Calu3 (cell line): ENCODE measurements around the gene C10orf143. TPM values are rescaled to one million over a fixed set of nuclear protein-coding genes. Genes with fewer than 3 reads are reported as not detected.

ENCODE experiments used
- BruUV-seq: library from RNA; stranded (reverse); fragments of 400-500 nt; replicated peaks from 2 replicates; lab custom pipeline; 2021; lab: Mats Ljungman, UMichigan
- CTCF ChIA-PET: fragments of 300-600 bp; sonication (Branson Sonifier 250); formaldehyde crosslinking; loops from one replicate; lab custom pipeline; 2022; ENCODE audit warnings: antibody characterized with exemption; lab: Charles Lee
- DNase-seq: peaks from one replicate; pipeline ENCODE4 v3.0.0; 2022
- H3K27ac Mint-ChIP-seq: one replicate; pipeline ENCODE4 v1.8.0; 2022; ENCODE audit warnings: mixed read lengths; ENCODE audit not compliant: unreplicated experiment
- H3K27me3 Mint-ChIP-seq: one replicate; pipeline ENCODE4 v1.8.0; 2022; ENCODE audit warnings: mixed read lengths; ENCODE audit not compliant: unreplicated experiment
- H3K36me3 Mint-ChIP-seq: one replicate; pipeline ENCODE4 v1.8.0; 2022; ENCODE audit warnings: mild to moderate bottlenecking, moderate library complexity, mixed read lengths; ENCODE audit not compliant: insufficient read depth, unreplicated experiment
- H3K4me1 Mint-ChIP-seq: one replicate; pipeline ENCODE4 v1.8.0; 2022; ENCODE audit warnings: mild to moderate bottlenecking, low read depth, mixed read lengths; ENCODE audit not compliant: unreplicated experiment
- H3K4me3 Mint-ChIP-seq: one replicate; pipeline ENCODE4 v1.8.0; 2022; ENCODE audit warnings: mild to moderate bottlenecking, low read depth, moderate library complexity, mixed read lengths; ENCODE audit not compliant: unreplicated experiment
- H3K9me3 Mint-ChIP-seq: one replicate; pipeline ENCODE4 v1.8.0; 2022; ENCODE audit warnings: low read depth, mixed read lengths; ENCODE audit not compliant: unreplicated experiment
- CTCF ChIP-seq: fragments of 200-600 bp; IDR thresholded peaks from one replicate; pipeline ENCODE4 v1.8.0; 2022; ENCODE audit warnings: antibody characterized with exemption; ENCODE audit not compliant: unreplicated experiment
- intact Hi-C: fragments of 100-400 bp; cut with micrococcal nuclease; formaldehyde crosslinking; loops from one replicate; pipeline ENCODE4 v1.10.0; 2022; ENCODE audit not compliant: unreplicated experiment
- total RNA-seq: library from RNA; stranded (reverse); gene quantifications from 2 replicates; pipeline ENCODE4 v1.2.3, GENCODE V29; 2022

C10orf143 gene
- total RNA-seq, 1 experiment from 2014 or later, result 0.50 TPM

GRCh38 chr10:130074639-130075038, 36.0 kb downstream of the C10orf143 start:
- Mint-ChIP-seq H3K4me3 (no peak overlapping the region), H3K4me1 (no peaks in the 10 kb centered on the region), H3K9me3 (peaks cover 3% of the 10 kb centered on the region), H3K27ac (no peak overlapping the region), H3K36me3 (no peaks in the 10 kb centered on the region), H3K27me3 (no peaks in the 10 kb centered on the region)
- no TSS peak for BruUV-seq
- CTCF ChIA-PET, result no interaction called here
- intact Hi-C loops, result no loop called here
- no peak for TF ChIP-seq CTCF
- DNase-seq, result no peak

GRCh38 chr10:130073912-130074311, 36.7 kb downstream of the C10orf143 start:
- DNase-seq, result no peak
- Mint-ChIP-seq H3K4me3 (no peak overlapping the region), H3K27ac (no peak overlapping the region), H3K4me1 (no peaks in the 10 kb centered on the region), H3K9me3 (peaks cover 3% of the 10 kb centered on the region), H3K36me3 (no peaks in the 10 kb centered on the region), H3K27me3 (no peaks in the 10 kb centered on the region)
- CTCF ChIA-PET, result interaction anchor here (0.6 kb wide), 1 partner anchor 126 kb away, joined by 3 read pairs; no protein-coding TSS in a partner anchor
- BruUV-seq, result no TSS peak
- intact Hi-C loops, result no loop called here
- TF ChIP-seq CTCF, result no peak

GRCh38 chr10:130072247-130072646, 38.4 kb downstream of the C10orf143 start:
- Mint-ChIP-seq H3K27me3 (no peaks in the 10 kb centered on the region), H3K27ac (no peak overlapping the region), H3K4me1 (no peaks in the 10 kb centered on the region), H3K36me3 (no peaks in the 10 kb centered on the region), H3K4me3 (no peak overlapping the region), H3K9me3 (peaks cover 3% of the 10 kb centered on the region)
- intact Hi-C loops, result no loop called here
- no TSS peak for BruUV-seq
- CTCF ChIA-PET, result no interaction called here
- no peak for DNase-seq
- TF ChIP-seq CTCF, result no peak

GRCh38 chr10:130067893-130068292, 42.7 kb downstream of the C10orf143 start:
- Mint-ChIP-seq H3K36me3 (no peaks in the 10 kb centered on the region), H3K27me3 (no peaks in the 10 kb centered on the region), H3K9me3 (peaks cover 3% of the 10 kb centered on the region), H3K4me3 (no peak overlapping the region), H3K27ac (no peak overlapping the region), H3K4me1 (no peaks in the 10 kb centered on the region)
- CTCF ChIA-PET, result no interaction called here
- DNase-seq, result no peak
- BruUV-seq, result no TSS peak
- TF ChIP-seq CTCF, result no peak
- intact Hi-C loops, result no loop called here
